Activated naive CD4-positive, alpha-beta T cell treated with anti-CD3 and anti-CD28 coated beads, Interleukin-2, amount 50 U/mL, for 16 hours (primary cell): ENCODE measurements around the gene ACP7.
"Not testable (repeated sequence)": the region's sequence is repeated elsewhere in the genome, so short reads cannot be mapped to it uniquely, and the experiment has no call there.

Experiments used
- DNase-seq: peaks from one replicate; pipeline ENCODE4 v3.0.0-alpha.2; 2020

Gene ACP7

DNA sequence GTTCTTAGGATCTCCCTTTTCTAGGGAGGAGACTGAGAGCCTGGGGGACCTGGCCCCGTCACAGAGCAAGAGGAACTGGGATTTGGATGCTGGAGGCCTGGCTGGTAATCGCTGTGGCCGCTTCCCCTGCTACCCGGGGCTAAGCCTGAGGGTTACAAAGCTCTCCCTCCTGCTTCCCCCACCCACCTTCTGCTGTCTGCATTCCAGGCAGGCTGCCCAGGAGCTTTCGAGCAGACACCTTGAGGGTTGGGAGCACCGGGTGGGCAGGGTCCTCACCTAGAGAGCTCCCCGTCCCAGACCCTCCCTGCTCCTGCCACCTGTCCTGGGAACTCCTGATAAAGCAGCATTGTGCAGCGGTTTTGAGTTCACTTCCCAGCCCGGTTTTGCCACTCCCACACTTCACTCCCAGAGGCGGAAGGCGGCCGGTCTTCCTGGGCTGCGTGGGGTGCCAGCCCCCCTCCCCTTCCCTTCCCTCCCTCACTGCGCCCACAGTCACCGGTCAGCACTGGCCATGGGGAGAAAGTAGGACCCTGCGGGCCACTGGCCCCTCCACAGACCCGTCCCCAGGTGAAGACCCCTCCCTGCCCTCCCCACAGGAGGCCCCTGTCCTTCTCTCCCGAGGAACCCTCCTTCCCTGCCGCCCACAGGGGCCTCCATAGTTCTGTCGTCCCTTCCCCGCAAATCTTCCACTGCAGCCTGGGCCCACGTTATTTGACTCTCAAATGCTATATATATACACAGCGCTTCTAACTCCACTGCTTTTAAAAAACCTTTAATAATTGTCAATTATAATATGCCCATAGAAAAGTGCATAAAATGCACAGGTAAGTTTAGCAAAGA is 49.5 kb downstream of the ACP7 start:
- no peak for DNase-seq

DNA sequence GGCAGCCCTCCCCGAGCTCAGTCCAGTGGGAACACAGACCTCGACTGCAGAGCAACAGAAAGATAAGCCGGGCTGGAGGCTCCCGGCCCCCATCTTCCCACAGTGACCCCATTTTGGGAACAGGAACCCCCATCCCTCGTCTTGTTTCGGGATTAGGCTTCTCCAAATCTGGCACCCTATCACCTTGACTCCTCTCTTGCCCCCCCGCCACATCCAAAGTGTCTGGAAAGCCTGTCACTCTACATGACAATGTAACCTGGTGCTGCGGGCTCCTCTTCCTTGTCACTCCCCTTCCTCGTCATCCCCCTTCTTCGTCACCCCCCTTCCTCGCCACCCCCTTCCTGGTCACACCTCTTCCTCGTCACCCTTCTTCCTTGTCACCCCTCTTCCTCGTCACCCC is 51.5 kb downstream of the ACP7 start:
- DNase-seq: no peak

GRCh38 chr19:39136225-39136940 is 52.2 kb downstream of the ACP7 start:
- DNase-seq: no peak

- no peak for DNase-seq
Observed at GRCh38 chr19:39137131-39137530, 53.0 kb downstream of the ACP7 start.

DNA sequence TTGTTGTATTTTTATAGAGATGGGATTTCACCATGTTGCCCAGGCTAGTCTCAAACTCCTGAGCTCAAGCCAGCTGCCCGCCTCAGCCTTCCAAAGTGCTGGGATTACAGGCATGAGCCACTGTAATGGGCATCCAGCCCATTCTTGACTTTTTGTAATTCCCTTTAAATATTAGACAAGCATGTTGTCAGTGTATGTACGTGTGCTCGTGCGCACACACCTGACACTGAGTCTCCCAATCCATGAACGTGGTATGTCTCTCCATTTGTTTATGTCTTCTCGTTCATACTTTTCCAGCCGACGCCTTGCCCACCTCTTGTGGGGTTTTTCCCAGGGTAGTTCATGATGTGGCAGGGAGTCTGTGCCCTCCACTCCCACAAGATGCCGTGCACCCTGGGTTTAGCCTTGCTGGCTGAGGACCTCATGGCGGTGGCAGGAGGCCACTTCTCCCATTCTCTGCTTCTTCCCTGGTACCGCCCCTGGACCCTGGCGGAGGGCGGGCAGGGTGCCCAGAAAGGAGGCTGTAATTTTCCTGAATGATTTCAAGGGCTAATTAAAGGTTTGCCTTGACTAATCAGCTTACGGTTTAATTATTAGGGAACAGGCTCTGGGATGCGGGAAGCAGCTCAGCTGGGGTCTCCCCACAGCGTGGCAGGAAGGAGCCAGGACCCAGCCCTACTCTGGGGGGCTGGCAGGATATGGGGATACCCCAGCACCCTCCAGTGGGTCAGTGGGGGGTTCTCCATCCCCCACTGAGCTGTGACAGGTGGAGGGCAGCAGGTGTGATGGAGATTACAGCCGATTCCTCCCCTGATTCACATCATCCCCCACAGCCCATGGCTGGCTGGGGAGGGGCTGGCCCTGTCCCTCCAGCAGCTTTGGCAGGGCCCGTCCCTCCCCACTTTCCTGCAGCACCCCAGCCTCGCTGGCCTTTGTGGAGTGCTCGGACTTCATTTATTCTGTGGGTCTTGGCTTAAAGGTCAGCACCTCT is 54.3 kb downstream of the ACP7 start:
- no peak for DNase-seq

- DNase-seq: no peak
Observed at GRCh38 chr19:39139305-39139874, 55.2 kb downstream of the ACP7 start.

DNA sequence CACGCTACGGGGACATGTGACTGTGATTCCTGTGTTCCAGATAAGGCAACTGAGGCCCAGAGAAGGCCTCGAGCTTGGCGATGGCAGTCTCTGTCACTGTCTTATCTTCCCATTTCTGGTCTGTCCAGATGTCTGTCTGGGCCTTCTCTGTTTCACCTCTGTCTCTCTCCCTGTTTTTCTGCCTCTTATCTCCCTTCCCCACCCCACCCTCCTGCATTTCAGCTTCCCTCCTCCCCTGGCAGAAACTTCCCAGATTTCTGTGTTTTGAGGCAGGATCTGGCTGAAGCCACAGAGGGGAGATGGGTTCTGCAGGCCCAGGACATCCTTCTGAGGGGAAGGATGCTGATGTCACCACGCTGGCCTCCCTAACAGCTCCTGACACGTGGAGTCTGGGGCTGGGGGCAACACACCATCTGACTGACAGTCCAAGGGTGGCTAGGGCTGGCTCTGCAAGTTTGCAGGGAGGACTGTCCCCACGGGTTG is 55.8 kb downstream of the ACP7 start:
- DNase-seq: no peak

DNA sequence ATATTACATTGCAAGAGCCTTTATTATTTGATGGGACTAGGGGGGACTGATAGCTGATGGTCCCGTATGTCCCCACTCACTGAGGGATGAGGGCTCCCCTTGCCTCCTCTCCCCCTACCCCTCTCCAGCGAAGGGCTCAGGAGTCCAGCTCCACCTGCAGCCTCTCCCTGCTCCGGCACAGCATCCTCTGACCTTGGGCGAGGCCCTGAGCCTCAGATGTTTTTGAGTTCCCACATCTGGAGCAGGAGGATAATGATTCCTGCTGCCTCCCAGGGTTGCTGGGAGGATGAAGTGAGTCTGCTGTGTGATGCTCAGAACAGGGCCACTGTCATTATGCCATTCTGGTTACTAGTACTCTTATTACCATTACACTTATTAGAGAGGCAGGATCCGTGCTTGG is 56.4 kb downstream of the ACP7 start:
- DNase-seq: no peak

DNA sequence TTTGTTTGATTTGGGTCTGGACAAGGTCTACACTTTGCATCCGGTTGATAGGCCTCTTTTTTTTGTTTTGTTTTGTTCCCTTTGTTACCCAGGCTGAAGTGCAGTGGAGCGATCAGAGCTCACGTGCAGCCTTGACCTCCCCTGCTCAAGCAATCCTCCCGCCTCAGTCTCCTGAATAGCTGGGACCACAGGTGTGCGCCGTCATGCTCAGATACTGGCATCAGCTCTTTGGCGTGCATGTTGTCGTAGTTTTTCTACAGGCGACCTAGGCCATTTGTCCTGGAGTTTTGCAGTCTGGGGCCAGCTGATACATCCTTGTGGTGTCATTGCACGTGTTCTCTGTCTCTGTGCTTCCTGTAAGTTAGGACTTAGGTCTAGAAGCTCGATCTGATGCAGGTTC is 57.8 kb downstream of the ACP7 start:
- DNase-seq: no peak

- DNase-seq: no peak
Observed at GRCh38 chr19:39142630-39143029, 58.5 kb downstream of the ACP7 start.

DNA sequence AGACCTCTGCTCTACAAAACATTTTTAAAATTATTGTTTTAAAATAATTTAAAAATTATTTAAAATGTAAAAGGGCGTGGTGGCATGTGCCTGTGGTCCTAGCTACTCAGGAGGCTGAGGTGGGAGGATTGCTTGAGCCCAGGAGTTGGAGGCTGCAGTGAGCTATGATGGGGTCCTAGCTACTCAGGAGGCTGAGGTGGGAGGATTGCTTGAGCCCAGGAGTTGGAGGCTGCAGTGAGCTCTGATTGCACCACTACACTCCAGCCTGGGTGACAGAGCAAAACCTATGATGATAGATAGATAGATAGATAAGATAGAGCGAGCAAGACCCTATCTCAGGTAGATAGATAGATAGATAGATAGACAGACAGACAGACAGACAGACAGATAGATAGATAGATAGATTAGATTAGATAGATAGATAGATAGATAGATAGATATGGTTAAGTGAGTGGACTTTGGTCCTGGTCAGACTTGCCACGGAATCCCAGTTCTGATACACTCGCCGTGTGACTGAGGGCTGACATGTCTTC is 59.7 kb downstream of the ACP7 start:
- DNase-seq: not testable (repeated sequence)

- no peak for DNase-seq
Observed at GRCh38 chr19:39144290-39145071, 60.3 kb downstream of the ACP7 start.

DNA sequence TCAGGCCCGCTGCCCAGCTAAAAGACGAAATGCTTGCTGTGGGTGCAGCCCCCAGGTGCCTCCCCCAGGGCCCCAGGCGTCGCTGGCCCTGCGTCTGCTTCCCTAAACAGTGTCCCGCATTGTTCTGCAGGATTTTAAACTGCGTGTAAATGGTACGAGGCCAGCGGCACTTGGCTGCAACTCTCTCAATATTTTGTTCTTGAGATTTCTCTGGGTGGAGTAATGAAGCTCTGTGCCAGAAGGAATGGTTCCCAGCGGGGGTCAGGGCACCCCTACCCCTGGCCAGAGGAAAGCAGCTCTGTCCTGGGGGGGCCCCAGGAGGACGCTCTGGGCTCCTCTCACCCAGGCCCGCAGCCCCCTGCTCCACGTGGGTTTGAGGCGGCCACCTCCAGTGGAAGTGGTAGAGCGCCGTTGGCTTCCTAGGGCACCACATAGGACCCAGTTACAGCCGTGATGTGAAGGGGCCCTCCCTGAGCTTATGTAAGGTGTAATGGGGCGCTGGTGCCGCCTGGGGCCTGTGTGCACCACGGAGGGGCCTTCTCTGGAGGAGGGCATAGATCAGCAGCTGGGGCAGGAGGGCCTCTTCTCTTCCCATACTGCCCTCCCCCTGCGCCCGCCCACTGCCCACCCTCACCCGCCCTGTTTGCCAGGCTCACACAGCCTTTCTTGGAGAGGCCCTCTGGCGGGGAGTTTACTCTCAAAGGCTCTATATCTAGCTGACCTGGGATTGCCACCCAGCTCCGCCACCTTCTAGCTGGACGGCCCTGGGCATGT is 61.2 kb downstream of the ACP7 start:
- DNase-seq: no peak

DNA sequence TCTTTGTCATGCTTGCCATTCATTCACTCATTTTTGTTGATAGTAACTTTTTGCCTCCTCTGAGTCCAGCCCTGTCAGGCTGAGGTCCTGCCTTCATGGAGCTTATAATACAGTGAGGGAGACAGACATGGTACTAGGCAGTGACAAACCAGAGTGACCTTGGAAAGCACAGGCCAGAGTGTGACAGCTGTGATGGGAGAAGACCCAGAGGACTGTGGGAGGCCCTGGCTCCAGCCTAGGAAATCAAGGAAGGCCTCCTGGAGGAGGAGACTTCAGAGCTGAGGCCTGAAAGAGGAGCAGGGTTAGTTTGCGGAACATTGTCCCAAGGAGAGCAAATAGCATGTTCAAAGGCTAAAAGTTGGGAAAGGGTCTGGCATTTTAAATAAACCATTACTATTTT is 61.9 kb downstream of the ACP7 start:
- DNase-seq: no peak

DNA sequence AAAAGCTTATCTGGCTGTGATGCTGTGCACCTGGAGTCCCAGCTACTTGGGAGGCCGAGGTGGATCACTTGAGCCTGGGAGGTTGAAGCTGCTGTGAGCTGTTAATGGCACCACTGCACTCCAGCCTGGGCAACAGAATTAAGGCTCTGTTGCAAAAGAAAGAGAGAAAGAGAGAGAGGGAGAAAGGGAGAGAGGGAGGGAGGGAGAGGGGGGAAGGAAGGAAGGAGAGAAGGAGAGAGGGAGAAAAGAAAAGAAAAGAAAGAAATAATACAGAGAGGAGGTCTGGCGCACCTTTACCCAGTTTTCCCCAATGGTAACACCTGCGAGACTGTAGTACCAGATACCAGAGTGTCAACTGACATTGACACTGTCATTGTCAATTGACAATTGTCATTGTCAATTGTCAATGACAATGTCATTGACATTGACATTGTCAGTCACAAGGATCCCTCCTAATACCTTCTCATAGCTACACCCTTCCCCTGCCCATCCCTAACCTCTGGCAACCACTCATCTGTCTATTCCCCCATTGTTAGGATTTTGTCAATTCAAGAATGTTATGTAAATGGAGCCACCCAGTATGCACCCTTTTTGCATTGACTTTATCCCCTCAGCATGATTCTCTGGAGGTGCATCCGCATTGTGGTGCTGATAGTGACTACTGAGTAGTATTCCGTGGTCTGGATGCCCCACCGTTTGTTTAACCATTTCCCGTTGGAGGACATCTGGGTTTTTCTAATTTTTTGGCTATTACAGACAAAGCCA is 62.7 kb downstream of the ACP7 start:
- DNase-seq: no peak

DNA sequence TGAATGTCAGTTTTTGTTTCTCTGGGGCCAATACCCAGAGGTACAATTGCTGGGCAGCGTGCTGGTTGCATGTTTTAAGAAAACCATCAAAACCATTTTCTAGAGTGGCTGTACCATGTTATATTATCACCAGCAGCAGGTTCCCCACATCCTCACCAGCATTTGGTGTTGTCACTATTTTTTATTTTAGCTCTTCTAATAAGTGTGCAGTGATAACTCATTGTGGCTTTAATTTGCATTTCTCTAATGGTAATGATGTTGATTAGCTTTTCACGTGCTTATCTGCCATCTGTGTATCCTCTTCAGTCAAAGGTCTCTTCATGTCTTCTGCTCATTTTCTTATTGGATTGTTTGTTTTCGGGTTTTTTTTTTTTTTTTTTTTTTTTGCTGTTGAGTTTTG is 63.3 kb downstream of the ACP7 start:
- DNase-seq: no peak

DNA sequence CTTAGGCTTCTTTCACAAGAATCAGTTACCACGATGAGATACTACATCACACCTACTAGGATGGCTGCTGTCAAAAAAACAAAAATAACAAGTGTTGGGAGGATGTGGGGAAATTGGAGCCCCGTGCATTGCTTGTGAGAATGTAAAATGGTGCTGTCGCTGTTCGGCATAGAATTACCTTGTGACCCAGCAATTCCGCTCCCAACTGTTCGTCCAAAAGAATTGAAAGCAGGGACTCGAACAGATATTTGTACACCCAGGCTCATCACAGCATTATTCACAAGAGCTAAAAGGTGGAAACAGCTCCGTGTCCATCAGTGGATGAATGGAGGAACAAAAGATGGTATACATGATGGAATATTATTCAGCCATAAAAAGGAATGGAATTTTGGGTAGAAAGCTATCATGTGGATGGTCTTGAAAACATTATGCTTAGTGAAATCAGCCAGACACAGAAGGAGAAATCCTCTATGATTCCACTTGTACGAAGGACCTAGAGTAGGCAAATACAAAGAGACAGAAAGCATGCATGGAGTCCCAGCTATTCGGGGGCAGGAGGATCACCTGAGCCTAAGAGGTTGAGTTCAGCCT is 64.9 kb downstream of the ACP7 start:
- DNase-seq: no peak

- no peak for DNase-seq
Observed at GRCh38 chr19:39150235-39150634, 66.1 kb downstream of the ACP7 start.

GRCh38 chr19:39150807-39151600 is 66.8 kb downstream of the ACP7 start:
- no peak for DNase-seq
